Measurements from ENCODE around the gene WHAMM. TPM values are rescaled to one million over a fixed set of nuclear protein-coding genes. Genes with fewer than 3 reads are reported as not detected.

WHAMM gene
- total RNA-seq, 4 donors from 2014 or later, result 8.8 to 12.2 (median 11.8) TPM

- no peaks in the 10 kb centered on the region for H3K27me3 ChIP-seq
- no peaks in the 10 kb centered on the region for H3K9me3 ChIP-seq
- peaks cover 0 to 4% of the 10 kb centered on the region in 2 donors for H3K36me3 ChIP-seq
- DNase-seq, result no peak
- H3K4me1 ChIP-seq, result peaks cover under 1 to 8% of the 10 kb centered on the region in 2 donors
- intact Hi-C loops (cut with DNase I), result no loop called here
- TF ChIP-seq, protein P1, sequence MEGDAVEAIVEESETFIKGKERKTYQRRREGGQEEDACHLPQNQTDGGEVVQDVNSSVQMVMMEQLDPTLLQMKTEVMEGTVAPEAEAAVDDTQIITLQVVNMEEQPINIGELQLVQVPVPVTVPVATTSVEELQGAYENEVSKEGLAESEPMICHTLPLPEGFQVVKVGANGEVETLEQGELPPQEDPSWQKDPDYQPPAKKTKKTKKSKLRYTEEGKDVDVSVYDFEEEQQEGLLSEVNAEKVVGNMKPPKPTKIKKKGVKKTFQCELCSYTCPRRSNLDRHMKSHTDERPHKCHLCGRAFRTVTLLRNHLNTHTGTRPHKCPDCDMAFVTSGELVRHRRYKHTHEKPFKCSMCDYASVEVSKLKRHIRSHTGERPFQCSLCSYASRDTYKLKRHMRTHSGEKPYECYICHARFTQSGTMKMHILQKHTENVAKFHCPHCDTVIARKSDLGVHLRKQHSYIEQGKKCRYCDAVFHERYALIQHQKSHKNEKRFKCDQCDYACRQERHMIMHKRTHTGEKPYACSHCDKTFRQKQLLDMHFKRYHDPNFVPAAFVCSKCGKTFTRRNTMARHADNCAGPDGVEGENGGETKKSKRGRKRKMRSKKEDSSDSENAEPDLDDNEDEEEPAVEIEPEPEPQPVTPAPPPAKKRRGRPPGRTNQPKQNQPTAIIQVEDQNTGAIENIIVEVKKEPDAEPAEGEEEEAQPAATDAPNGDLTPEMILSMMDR (IDR thresholded peaks at IDR 0.05), result no peak
- no peak for TF ChIP-seq POLR2A (IDR thresholded peaks at IDR 0.05)
- H3K4me3 ChIP-seq (replicated peaks in 1 of 3), result no peak overlapping the region
- H3K27ac ChIP-seq, result no peak overlapping the region
- 75 to 91% methylated on average over 8 to 10 of the region's 10 CpGs for WGBS, 2 donors
Observed at GRCh38 chr15:82874961-82875360, 65.5 kb downstream of the WHAMM start.

GRCh38 chr15:82875411-82876003, 66.1 kb downstream of the WHAMM start:
- peaks cover 0 to 4% of the 10 kb centered on the region in 2 donors for H3K36me3 ChIP-seq
- no peaks in the 10 kb centered on the region for H3K27me3 ChIP-seq
- H3K27ac ChIP-seq, result no peak overlapping the region
- peaks cover 6 to 13% of the 10 kb centered on the region in 2 donors for H3K4me1 ChIP-seq
- intact Hi-C loops (cut with DNase I), result no loop called here
- DNase-seq, result no peak
- no peak overlapping the region for H3K4me3 ChIP-seq (replicated peaks in 1 of 3)
- H3K9me3 ChIP-seq, result no peaks in the 10 kb centered on the region
- 95 to 96% methylated on average over 7 of the region's 7 CpGs for WGBS, 2 donors
- TF ChIP-seq, protein P1 (IDR thresholded peaks at IDR 0.05), result no peak
- no peak for TF ChIP-seq POLR2A (IDR thresholded peaks at IDR 0.05)

DNA sequence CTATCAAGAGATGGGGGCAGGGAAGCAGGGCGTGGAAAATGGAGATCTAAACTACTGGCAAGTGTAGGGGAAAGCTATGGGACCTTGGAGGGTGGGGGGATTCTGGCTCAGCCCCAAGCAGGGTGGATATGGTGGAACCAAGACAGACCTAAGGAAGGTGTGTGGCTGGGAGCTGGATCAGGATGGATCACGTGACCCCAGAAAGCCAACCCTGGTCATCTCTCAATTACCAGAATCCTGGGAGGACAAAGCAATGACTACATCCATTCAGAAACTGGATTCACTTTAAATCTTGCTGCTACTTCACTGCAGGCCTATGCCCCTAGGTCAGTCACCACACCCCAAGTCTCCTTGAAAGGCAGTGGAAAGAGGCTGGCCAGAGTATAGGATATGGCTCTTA, 68.4 kb downstream of the WHAMM start:
- H3K27me3 ChIP-seq, result no peaks in the 10 kb centered on the region
- no peak overlapping the region for H3K4me3 ChIP-seq (replicated peaks in 1 of 3)
- H3K4me1 ChIP-seq, result peaks cover 27 to 32% of the 10 kb centered on the region in 2 donors
- peaks cover 0 to 4% of the 10 kb centered on the region in 2 donors for H3K36me3 ChIP-seq
- intact Hi-C loops (cut with DNase I), result no loop called here
- no peaks in the 10 kb centered on the region for H3K9me3 ChIP-seq
- no peak for DNase-seq
- H3K27ac ChIP-seq, result no peak overlapping the region
- 90% methylated on average over 2 of the region's 2 CpGs for WGBS, 2 donors
- TF ChIP-seq POLR2A (IDR thresholded peaks at IDR 0.05), result no peak
- TF ChIP-seq, protein P1 (IDR thresholded peaks at IDR 0.05), result no peak

GRCh38 chr15:82878325-82878724, 68.9 kb downstream of the WHAMM start:
- intact Hi-C loops (cut with DNase I), result no loop called here
- WGBS, 2 donors, result 90 to 96% methylated on average over 5 of the region's 5 CpGs
- H3K27me3 ChIP-seq, result no peaks in the 10 kb centered on the region
- H3K4me3 ChIP-seq (replicated peaks in 1 of 3), result no peak overlapping the region
- no peaks in the 10 kb centered on the region for H3K9me3 ChIP-seq
- DNase-seq, result no peak
- no peak for TF ChIP-seq POLR2A (IDR thresholded peaks at IDR 0.05)
- TF ChIP-seq, protein P1 (IDR thresholded peaks at IDR 0.05), result no peak
- H3K27ac ChIP-seq, result no peak overlapping the region
- H3K4me1 ChIP-seq, result peaks cover 27 to 32% of the 10 kb centered on the region in 2 donors
- H3K36me3 ChIP-seq, result peaks cover 0 to 4% of the 10 kb centered on the region in 2 donors

GRCh38 chr15:82880704-82881103, 71.3 kb downstream of the WHAMM start:
- Histone ChIP-seq H3K36me3 (no peaks in the 10 kb centered on the region), H3K27me3 (no peaks in the 10 kb centered on the region), H3K9me3 (no peaks in the 10 kb centered on the region), H3K4me3 (replicated peaks in 1 of 3) (no peak overlapping the region), H3K4me1 (peaks cover 27 to 32% of the 10 kb centered on the region in 2 donors), H3K27ac (peak overlapping the region; percentile 81 to 92 (median 84))
- TF ChIP-seq, protein P1 (IDR thresholded peaks at IDR 0.05), result peak in 1 of 6 experiments; percentile 7
- peak in 1 of 2 donors; percentile 49 for TF ChIP-seq POLR2A (IDR thresholded peaks at IDR 0.05)
- DNase-seq, result peak; percentile 88 to 90
- intact Hi-C loops (cut with DNase I), result no loop called here
- WGBS, 2 donors, result 50 to 55% methylated on average over 6 of the region's 6 CpGs
